Left renal pelvis (tissue), 4 donors: ENCODE results near the gene CSF1. TPM values are rescaled to one million over a fixed set of nuclear protein-coding genes. Genes with fewer than 3 reads are reported as not detected.
"Not testable (repeated sequence)": the region's sequence is repeated elsewhere in the genome, so short reads cannot be mapped to it uniquely, and the experiment has no call there.

Source experiments
- DNase-seq, 4 donors: peaks; one replicate each; pipeline ENCODE4 v3.0.0-alpha.2; 2013; ENCODE audit warnings: low read depth in 4 of 4, low spot score in 3 of 4
- polyA plus RNA-seq, 4 donors: library from polyadenylated mRNA; unstranded; fragments of 120-200 nt; gene quantifications; one replicate each; pipeline ENCODE4 v1.2.1, GENCODE V29; 2013; ENCODE audit not compliant: insufficient read length in 4 of 4

Gene CSF1
- polyA plus RNA-seq, 4 donors: 7.5 to 28.9 (median 8.8) TPM

DNA sequence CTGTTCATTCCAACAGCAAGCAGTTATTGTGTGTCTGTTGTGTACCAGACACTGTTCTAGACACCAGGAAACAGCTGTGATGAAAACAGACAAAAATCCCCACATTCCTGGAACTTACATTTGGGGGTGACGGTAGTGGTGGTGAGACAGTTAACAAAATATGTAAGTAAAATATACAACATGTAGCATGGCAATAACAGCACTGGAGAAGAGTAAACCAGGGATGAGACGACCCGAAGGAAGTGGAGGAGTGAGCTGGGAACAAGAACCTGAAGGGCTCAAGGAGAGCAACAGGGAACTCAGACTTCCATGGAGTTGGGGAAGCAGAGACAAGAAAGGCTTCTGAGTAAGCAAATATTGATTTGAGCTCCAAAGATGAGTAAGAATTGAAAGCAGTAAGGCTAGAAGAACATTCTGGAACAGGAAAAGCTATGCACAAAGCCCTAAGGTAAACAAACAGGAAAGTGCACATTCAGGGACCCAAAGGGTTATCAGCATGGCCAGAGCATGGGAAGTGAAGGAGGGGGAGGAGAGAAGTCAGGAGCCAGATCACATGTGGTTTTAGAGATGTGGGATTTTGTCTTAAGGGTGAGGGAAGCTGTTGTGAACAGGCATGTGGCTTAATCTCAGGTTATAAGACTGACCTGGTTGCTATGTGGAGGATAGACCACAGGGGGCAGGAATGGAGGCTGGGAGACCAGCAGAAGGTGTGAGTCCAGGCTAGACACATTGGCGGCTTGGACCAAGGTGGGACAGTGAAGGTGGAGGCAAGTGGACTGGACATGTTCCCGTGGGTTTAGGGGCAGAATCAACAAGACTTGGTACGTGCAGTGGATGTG lies 7.3 kb downstream of the CSF1 start:
- no peak for DNase-seq

DNA sequence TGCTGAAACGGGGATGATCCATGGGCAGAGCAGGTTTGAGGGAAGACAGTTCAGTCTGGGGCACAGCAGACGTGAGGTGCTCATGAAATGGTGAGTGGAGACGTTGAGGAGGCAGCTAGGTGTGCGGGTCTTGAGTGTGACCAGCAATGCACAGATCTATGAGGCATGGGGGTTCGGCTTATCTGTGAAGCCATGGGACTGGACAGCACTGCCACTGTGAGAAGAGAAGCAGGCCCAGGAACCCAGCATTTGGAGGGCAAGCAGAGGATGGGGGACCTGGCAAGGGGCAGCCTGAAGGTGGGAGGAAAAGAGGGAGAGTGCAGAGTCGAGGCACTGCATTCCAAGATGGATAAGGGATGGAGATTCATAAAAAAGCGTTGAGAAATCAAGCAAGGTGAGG lies 8.0 kb downstream of the CSF1 start:
- DNase-seq: no peak

GRCh38 chr1:109919303-109919702 lies 8.7 kb downstream of the CSF1 start:
- DNase-seq: no peak

GRCh38 chr1:109920391-109920790 lies 9.7 kb downstream of the CSF1 start:
- not testable (repeated sequence) for DNase-seq

- no peak for DNase-seq
Observed at GRCh38 chr1:109922326-109922725, 11.7 kb downstream of the CSF1 start.

- no peak for DNase-seq
Observed at GRCh38 chr1:109923131-109923945, 12.7 kb downstream of the CSF1 start.

DNA sequence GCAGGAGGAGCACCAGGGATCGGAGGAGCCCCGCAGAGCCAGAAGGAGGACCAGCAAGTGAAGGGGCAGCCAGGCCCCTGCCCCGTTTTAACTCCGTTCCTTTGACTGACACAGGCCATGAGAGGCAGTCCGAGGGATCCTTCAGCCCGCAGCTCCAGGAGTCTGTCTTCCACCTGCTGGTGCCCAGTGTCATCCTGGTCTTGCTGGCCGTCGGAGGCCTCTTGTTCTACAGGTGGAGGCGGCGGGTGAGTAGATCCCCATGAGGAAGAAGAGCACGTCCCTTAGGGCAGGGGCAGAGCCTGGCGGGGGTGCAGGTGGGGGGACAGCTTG lies 13.3 kb downstream of the CSF1 start:
- DNase-seq: no peak

DNA sequence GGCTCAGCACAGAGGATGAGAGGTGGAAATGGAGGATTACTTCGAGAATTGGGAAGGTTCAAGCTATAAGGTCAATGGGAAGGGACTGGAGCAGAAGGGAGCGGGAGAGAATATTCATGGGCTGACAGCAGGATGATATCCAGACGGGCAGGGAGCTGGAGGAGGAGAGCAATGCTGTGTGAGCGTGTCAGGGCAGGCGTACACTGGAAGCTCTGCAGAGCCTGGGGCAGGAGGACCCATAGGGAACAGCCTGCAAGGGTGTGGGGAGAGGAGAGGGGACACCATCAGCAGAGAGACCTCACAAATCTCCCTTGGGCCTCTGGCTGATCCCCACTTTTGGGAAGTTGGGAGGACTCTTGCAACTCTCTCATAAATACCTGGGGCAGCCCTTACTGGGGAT lies 13.7 kb downstream of the CSF1 start:
- DNase-seq: no peak

GRCh38 chr1:109925159-109925990 lies 14.7 kb downstream of the CSF1 start:
- DNase-seq: no peak

DNA sequence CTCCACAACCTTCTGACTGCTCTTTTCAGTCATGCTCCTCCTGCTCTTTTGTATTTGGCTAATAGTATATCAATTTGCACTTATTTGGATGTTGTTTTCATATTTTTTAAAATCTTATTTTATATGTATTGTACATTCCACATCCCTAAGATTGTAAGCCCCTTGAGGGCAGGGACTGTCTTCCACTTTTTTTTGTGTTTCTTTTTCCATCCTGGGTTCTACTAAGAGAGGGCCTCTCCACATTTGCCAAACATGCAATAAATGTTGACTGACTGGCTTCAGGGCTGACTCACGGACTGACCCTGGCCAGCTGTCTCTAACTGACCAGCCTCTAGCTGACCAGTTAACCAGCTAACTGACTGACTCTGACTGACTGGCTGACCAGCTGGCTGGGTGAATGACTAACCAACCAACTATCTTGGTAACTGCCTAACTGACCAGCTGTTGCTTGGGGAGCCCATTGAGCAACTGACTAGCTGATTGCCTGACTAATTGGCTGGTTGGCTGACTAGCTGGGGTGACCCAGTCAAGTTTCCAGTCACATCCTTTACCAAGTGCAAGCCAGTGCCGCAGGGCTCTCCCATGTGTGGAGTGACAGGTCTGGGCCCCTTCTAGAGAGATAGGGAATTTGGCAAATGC lies 16.1 kb downstream of the CSF1 start:
- no peak for DNase-seq

DNA sequence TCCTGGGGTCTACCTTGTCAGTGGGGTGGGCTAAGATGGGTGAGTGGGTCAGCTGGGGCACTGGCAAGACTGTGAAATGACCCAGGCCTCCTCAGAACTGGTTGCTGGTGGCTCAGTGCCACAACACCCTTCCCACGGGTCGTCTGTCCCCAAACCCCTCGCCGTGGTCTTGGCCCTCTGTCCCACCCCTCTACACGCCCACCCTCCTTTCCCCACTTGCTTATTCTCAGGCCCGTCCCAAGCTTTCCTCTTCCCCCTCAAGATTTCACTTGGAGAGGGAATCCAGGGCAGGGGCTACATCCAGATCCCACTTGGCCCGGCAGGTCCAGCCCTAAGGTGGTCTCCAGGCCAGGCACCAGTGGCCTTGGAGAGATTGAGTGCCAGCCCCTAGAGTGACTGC lies 16.7 kb downstream of the CSF1 start:
- no peak for DNase-seq

DNA sequence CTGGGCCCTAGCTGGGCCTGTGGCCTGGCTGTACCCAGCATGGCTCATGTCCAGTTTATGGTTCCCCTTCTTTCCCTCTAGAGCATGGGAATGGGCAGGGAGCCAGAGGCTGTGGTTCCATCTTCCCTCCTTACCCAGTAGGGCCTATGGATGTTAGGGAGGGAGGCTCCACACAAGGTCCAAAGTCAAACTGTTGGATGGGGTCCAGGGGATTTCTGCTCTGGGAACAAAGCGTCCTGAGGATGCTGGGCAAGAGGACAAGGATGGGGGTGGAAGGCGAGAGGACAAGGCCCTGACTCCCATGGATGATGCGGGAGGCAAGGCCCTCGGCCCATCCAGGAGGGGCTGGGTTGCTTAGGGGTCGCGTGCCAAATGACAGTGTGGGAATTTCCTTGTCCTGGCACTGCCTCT lies 17.3 kb downstream of the CSF1 start:
- no peak for DNase-seq

- DNase-seq: no peak
Observed at GRCh38 chr1:109928591-109929111, 18.0 kb downstream of the CSF1 start.

DNA sequence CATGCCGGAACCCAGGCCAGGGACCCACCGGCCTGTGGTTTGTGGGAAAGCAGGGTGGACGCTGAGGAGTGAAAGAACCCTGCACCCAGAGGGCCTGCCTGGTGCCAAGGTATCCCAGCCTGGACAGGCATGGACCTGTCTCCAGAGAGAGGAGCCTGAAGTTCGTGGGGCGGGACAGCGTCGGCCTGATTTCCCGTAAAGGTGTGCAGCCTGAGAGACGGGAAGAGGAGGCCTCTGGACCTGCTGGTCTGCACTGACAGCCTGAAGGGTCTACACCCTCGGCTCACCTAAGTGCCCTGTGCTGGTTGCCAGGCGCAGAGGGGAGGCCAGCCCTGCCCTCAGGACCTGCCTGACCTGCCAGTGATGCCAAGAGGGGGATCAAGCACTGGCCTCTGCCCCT lies 18.5 kb downstream of the CSF1 start:
- DNase-seq: no peak

DNA sequence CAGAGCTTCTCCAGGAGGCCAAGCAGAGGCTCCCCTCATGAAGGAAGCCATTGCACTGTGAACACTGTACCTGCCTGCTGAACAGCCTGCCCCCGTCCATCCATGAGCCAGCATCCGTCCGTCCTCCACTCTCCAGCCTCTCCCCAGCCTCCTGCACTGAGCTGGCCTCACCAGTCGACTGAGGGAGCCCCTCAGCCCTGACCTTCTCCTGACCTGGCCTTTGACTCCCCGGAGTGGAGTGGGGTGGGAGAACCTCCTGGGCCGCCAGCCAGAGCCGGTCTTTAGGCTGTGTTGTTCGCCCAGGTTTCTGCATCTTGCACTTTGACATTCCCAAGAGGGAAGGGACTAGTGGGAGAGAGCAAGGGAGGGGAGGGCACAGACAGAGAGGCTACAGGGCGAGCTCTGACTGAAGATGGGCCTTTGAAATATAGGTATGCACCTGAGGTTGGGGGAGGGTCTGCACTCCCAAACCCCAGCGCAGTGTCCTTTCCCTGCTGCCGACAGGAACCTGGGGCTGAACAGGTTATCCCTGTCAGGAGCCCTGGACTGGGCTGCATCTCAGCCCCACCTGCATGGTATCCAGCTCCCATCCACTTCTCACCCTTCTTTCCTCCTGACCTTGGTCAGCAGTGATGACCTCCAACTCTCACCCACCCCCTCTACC lies 19.1 kb downstream of the CSF1 start:
- no peak for DNase-seq

GRCh38 chr1:109930252-109930993 lies 19.8 kb downstream of the CSF1 start:
- no peak for DNase-seq

GRCh38 chr1:109931189-109931731 lies 20.6 kb downstream of the CSF1 start:
- peak; percentile 67 to 80 (median 73) for DNase-seq

GRCh38 chr1:109931911-109932636 lies 21.4 kb downstream of the CSF1 start:
- no peak for DNase-seq
